BJ (cell line): Measurements from ENCODE around the gene XAF1. TPM values are rescaled to one million over a fixed set of nuclear protein-coding genes. Genes with fewer than 3 reads are reported as not detected.

Source experiments
- CTCF ChIA-PET: fragments of 350-600 bp; formaldehyde crosslinking; extraction: SDS; loops from one replicate; lab custom pipeline; 2021; ENCODE audit warnings: antibody characterized with exemption, inconsistent platforms; lab: Yijun Ruan, JAX
- POLR2A ChIA-PET: fragments of 300-600 bp; sonication (Branson Sonifier 250); formaldehyde crosslinking; extraction: SDS; loops from one replicate; lab custom pipeline; 2021; ENCODE audit warnings: antibody characterized with exemption; lab: Charles Lee
- DNase-seq: peaks from one replicate; pipeline ENCODE4 v3.0.0-alpha.2; 2011; ENCODE audit warnings: low read depth
- H3K27me3 ChIP-seq: 2 replicates; pipeline ENCODE4 v1.6.0; 2011; ENCODE audit warnings: low read length; ENCODE audit not compliant: control insufficient read depth, insufficient read depth
- H3K36me3 ChIP-seq: 2 replicates; pipeline ENCODE4 v1.5.1; 2011; ENCODE audit warnings: low read length; ENCODE audit not compliant: control insufficient read depth, insufficient read depth
- H3K4me3 ChIP-seq: 2 replicates; pipeline ENCODE4 v1.5.1; 2011; ENCODE audit warnings: low read depth, mild to moderate bottlenecking, control low read depth, low read length
- CTCF ChIP-seq: IDR thresholded peaks from 2 replicates; pipeline ENCODE4 v1.5.1; 2011; ENCODE audit warnings: low read depth, mild to moderate bottlenecking, control low read depth, inconsistent platforms, low read length, moderate library complexity; ENCODE audit not compliant: insufficient read depth
- polyA plus RNA-seq: library from polyadenylated mRNA; depleted of rRNA; stranded (reverse); fragments of >200 nt; gene quantifications from 2 replicates; pipeline ENCODE4 v1.2.3, GENCODE V29; 2011

Gene XAF1
- polyA plus RNA-seq, 1 experiment: 10.4 TPM

DNA sequence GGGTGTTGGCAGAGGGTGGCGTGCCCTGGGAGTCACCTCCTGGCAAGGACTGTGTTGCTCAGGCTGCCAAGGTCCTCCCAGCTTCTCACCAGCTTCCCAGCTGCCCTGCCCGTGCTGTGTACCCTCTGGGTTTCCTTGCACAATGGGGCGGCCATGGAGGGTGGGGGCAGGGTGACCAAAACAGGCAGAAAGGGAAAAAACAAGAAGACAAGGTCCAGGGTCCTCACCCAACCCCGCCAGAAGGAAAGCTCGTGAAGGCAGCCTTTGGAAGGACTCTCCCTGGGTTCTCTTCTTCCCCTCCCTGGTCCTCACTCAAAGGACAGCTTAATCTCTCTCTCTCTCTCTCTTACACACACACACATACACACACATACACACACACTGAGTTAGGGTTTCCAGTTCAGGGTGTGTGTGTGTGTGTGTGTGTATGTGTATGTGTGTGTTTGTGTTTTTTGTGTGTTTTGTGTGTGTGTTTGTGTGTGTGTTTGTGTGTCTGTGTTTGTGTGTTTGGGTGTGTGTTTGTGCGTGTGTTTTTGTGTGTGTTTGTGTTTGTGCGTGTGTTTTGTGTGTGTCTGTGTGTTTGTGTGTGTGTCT, 44.7 kb upstream of the XAF1 start:
- Histone ChIP-seq H3K4me3 (no peak overlapping the region), H3K27me3 (peaks cover 16% of the 10 kb centered on the region), H3K36me3 (no peaks in the 10 kb centered on the region)
- no peak for DNase-seq
- no peak for TF ChIP-seq CTCF
- ChIA-PET CTCF (interaction anchor here (0.6 kb wide), 1 partner anchor 1108 kb away, joined by 3 read pairs; no protein-coding TSS in a partner anchor), POLR2A (no interaction called here)

GRCh38 chr17:6711681-6712057, 44.2 kb upstream of the XAF1 start:
- no peak overlapping the region for H3K4me3 ChIP-seq
- ChIA-PET POLR2A (no interaction called here), CTCF (no interaction called here)
- TF ChIP-seq CTCF: no peak
- no peak for DNase-seq
- H3K36me3 ChIP-seq: no peaks in the 10 kb centered on the region
- H3K27me3 ChIP-seq: peaks cover 16% of the 10 kb centered on the region

- no peak for DNase-seq
- H3K27me3 ChIP-seq: peaks cover 16% of the 10 kb centered on the region
- no peaks in the 10 kb centered on the region for H3K36me3 ChIP-seq
- no peak overlapping the region for H3K4me3 ChIP-seq
- ChIA-PET CTCF (no interaction called here), POLR2A (no interaction called here)
- no peak for TF ChIP-seq CTCF
These were observed 43.6 kb upstream of the XAF1 start for GRCh38 chr17:6712058-6712853.

DNA sequence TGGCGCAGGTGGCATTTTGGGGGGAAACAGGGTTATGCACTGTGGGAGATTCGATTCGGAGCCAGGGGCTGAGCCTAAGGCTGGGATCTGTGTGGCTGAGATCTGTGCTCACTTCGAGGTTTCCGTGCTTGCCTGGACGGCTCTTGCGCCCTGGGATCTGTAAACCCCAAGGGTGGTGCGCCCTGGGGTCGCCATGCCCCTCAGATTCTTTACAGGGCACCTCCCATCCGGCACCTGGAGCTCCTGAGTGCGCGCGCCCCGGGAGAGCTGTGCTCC, 43.1 kb upstream of the XAF1 start:
- POLR2A ChIA-PET: no interaction called here
- Histone ChIP-seq H3K36me3 (no peaks in the 10 kb centered on the region), H3K4me3 (no peak overlapping the region; the same call in 1 of the 2 replicates), H3K27me3 (peaks cover 16% of the 10 kb centered on the region)
- TF ChIP-seq CTCF: no peak
- CTCF ChIA-PET: no interaction called here
- DNase-seq: no peak

DNA sequence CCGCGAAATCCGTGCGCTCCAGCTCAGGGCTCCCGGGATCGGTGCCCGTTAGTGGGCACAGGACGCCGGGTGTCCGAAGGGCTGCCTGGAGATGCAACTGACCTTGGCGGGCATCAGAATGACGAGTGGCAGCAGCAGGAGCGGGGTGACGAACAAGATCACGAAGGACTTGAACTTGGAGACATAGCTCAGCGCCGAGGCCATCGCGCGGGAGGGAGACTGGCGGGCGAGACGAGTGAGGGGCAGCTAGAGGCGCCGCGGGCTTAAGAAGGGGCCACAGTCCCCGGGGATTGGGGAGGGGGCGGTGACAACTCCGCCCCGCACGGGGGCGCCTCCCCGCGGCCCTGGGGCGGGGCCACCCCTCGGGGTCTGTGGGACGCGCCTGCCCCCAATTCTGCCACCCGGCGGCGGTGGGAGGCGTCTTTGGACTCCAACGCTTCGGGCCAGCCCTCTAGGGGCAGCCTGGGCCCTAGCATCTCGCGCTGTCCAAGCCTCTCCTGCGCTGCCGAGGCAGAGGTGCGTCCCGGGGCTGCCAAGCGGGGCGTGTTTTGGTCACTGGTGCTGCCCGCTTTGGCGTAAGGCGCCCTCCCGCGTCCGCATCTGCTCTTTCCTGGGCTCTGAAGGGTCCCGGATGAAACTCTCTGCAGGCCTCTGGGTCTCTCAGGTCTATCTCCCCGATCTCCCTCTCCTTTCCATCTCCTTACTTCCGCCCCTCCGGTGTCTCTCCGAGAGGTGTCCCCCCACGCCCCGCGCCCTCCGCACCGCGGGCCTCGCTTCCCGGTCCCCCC, 42.5 kb upstream of the XAF1 start, which contains the start of gene SLC13A5:
Gene SLC13A5, minus strand, starts transcription at position 240 of the 788 bp plus-strand sequence. Its CDS starts 36 bp downstream, at position 204.
- peaks cover 16% of the 10 kb centered on the region for H3K27me3 ChIP-seq
- peak within 1 kb of the TSS; percentile 11; the same call in 1 of the 2 replicates for H3K4me3 ChIP-seq
- no peaks in the 10 kb centered on the region for H3K36me3 ChIP-seq
- DNase-seq: no peak
- CTCF ChIA-PET: interaction anchor here (0.6 kb wide), 1 partner anchor 11 kb away, joined by 3 read pairs; no protein-coding TSS in a partner anchor
- TF ChIP-seq CTCF: peak; percentile 40
- POLR2A ChIA-PET: no interaction called here
